NCI-H524 treated with DMSO at 0.1 percent for 48 hours (cell line): ENCODE results near the gene GPS2.
A peak's percentile ranks its signal among the peaks of the same experiment; 100 is the strongest.
"Not testable (repeated sequence)": the region's sequence is repeated elsewhere in the genome, so short reads cannot be mapped to it uniquely, and the experiment has no call there.

Experiments used
- DNase-seq: peaks from one replicate; lab custom pipeline; 2025; lab: John Stamatoyannopoulos, UW

The GPS2 gene

DNA sequence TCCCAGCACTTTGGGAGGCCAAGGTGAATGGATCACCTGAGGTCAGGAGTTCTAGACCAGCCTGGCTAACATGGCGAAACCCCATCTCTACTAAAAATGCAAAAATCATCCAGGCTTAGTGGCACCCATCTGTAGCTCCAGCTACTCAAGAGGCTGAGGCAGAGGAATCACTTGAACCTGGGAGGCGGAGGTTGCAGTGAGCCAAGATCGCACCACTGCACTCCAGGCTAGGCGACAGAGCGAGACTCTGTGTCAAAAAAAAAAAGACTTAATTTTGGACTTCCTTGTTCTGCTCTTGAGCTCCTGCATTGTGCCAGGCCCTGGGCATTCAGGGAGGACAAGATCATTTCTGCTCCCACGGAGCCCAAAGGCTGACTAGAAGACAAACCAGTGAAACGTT lies 22.4 kb upstream of the GPS2 start:
- DNase-seq, result not testable (repeated sequence)

DNA sequence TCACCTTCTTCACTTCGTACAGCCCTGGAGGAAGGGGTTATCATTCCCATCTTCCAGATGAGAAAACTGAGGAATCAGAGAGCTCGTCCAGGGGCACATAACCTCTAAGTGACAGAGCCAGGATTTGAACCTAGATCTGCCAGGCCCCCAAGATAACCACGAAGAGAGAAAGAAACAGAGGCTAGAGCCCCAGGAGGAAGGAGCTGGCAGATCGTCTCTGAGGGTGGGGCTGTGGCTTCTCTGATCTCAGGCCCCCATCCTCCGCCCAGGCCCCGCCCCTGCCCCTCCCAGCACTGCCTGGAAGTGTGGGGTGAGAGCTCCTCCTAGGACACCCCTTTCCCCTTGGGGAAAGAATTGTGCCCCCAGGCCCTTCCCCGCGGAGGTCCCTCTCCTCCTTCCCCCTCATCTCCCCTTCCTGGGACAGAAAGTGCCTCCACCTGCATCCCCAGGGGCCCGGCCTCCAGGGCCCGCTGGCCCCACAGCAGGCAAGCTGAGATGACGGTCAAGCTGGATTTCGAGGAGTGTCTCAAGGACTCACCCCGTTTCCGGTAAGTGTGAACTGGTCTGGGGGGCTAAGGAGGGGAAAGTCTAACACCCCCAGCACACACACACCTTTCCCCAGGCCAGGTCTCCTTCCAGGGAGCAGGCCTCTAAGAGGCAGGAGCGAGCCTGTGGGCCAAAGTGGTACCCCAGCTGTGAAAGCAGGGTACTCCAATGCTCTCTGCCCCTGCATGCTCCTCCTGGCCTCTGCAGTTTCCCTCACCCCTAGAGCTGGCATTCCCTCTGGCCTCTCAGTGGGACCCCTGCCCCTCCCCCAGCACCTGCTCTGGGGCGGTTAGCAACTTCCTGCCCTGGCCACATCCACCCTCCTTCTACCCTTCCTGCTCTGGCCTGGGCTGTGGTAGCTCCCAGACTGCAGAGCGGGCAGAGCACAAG lies 21.3 kb upstream of the GPS2 start, which contains the start of gene ACAP1:
Gene ACAP1 (plus strand): TSS at position 290 of the 936 bp plus-strand sequence. CDS start 206 bp downstream, at position 496.
- no peak for DNase-seq

DNA sequence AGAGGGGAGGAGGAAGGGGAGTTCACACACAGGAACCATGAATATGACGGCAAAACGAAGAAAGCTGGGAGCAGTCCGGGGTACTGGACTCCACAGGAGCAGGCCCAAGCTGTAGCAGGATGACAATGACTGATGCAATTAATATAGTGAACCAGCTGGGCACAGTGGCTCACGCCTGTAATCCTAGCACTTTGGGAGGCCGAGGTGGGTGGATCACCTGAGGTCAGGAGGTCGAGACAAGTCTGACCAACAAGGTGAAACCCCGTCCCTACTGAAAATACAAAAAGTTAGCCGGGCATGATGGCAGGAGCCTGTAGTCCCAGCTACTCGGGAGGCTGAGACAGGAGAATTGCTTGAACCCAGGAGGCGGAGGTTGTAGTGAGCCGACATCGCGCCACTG lies 20.6 kb upstream of the GPS2 start:
- DNase-seq, result not testable (repeated sequence)

DNA sequence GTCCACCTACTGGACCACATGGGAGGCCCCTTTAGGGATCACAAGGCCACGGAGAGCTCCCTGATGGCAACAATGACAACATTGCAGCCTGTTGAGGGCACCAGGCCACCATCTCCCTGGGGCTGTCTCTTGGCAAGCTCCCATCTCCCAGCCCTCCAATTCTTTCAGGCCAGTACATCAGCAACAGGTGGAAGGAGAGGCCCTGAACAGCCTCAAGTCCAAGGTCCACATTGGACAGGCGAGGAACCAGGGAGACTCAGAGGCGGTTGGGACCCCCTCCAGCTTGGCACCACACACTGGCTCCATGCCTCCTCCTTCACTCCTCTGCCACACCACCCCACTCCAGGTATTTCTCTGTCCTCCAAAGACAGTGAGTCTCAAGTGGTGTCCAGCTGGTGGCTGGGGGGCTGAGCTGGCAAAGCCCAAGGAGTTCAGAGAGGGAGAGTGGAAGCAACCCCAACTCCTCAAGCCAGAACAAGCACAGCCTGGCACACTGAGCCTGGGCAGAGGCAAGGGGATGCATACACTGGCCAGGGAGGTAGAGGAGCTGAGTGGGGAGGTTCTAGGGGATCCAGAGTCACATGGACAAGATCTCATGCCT lies 19.9 kb upstream of the GPS2 start:
- DNase-seq, result no peak

DNA sequence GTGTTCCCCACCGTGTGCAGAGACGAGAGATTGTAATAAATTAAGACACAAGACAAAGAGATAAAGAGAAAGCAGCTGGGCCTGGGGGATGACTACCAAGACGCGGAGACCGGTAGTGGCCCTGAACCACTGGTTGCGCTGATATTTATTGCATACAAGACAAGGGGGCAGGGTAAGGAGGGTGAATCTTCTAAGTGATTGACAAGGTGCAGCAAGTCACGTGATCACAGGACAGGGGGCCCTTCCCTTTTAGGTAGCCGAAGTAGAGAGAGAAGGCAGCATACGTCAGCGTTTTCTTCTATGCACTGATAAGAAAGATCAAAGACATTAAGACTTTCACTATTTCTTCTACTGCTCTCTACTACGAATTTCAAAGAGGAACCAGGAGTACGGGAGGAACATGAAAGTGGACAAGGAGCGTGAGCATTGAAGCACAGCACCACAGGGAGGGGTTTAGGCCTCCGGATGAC lies 17.5 kb upstream of the GPS2 start:
- not testable (repeated sequence) for DNase-seq

DNA sequence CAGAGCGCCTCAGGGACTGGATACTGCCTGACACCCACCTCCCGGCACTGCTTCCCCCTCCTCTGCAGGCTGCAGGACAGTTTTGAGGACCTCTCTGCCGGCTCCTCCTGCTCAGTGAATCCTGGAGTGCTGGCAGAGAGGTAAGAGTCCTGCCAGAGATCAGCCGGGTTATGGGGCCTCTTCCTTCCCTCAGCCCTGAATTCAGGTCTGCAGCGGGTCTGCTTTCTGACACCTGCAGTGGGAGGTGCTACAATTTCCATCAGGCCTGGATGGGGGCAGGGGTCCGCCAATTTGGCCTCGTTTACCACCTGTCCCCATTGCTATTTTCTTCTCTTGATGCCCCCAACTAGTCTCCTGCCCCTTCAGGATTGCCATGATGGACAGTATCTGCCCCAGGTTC lies 17.0 kb upstream of the GPS2 start:
- no peak for DNase-seq

DNA sequence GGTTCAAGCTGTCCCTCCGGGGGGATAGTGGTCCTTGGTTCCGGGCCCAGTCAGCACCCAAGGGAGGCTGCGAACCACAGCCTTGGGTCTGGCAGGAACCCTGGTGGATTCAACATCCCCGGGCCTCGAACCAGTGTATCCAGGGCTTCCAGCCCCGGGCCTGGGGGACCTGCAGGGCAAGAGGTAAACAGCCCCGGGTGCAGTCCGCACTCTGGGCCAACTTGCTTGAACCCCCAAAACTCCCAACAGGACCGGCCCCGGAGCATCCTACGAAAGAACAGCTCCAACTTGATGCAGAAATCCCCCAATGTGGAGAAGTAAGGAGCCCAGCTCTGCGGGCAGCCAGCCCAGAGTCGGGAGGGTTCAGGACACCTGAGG lies 15.5 kb upstream of the GPS2 start:
- DNase-seq, result no peak

DNA sequence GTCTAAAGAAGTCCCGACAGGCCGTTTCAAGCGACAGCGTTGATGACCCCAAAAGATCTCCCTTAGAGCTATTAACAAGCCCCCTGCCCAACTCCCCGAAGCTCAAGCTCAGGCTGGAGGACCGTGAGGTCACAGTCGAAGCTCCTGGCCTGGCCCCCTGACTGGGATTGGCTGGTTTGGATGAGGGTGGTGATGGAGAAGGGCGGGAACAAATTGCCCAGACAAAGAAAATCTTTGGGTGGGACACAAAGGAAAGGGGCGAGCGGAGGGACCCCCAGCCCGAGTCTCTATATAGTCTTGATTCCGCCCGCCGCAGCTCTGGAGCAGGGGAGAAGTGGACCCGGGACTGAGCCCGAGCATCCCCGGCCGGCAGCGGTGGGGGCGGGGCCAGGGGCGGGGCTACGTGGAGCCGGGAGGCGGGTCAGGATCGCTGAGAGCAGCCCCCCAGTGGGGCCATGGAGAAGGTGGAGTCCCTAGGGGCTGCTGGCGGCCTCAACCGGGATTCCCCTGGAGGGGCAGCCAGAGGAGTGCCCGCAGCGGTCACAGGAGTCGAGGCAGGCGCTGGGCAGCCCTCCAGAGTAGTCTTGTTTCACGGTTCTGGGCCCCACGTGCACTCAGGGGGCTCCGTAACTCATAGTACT lies 15.0 kb upstream of the GPS2 start:
- DNase-seq, result no peak

DNA sequence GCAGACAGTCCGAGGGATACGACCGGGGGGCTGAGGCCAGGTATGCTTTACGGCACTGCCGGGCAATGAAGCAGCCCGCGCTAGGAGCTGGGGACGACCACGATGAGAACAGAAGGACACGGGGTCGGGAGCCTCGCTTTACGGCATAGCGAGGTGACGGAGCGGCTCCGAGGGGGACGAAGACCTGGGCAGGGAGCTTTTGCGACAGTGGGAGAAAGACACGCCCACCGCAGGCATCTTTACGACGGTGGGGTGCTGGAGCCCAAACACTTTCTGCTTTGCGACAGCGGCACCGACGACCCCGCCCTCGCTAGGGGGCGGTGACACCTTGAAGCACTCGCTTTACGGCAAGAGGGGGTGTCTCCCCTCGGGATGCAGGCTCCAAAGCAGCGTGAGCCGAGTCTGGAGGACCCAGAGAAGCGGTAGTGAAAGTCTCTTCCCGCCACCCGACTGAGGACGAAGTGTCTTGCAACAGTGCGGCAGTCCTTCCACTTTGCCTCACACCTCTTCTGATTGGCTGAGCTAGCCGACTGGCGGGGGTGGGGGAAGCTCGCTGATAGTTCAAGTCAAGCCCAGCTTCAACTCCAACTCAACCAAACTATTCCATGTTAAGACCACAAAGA lies 14.3 kb upstream of the GPS2 start:
- DNase-seq, result peak; percentile 68

DNA sequence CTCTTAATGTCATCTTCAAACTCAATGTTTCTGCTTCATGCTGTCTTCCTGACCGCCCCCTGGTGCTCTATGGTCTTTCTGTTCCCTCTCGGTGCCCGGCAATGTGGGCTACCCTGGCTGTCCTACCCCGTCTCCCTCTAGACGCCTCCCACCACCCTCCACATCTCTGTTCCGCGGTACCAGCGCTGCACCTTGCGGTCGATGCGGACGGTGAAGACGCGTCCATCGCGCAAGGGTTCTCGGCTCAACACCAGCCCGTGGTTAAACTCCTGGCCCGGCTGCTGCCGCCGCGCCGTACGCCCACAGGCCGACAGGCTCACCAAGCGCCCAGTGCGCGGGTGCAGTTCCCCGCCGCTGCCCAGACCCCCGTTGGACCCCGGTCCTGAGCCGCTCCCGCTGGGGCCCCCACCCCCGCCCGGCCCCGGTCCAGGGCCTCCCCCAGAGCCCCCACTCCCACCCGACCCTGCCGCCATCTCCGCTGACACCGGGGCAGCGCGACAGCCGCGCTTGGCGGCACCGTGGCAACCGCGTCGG lies 13.7 kb upstream of the GPS2 start, which contains the start of gene NEURL4:
Gene NEURL4 (minus strand): TSS at position 496 of the 534 bp plus-strand sequence. CDS start 23 bp downstream, at position 473.
- DNase-seq, result no peak

DNA sequence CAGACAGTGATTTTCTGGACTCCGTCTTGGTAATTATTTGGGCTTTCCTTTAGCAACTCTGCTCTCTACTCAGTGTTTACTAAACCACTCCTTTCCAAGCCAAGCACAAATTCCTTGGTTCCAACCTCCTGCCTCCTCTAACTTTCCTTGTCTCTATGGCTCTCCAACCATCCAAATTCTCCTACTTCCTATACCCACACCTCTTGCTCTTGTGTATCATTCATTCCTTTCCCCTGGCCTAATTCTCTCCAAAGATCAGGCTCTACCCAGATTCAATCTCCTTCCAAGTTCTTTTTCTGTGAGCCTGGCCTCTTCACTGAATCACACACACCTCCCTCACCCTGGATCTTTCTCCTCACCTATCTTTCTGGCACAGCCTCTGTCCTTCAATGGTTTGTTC lies 12.8 kb upstream of the GPS2 start:
- no peak for DNase-seq

DNA sequence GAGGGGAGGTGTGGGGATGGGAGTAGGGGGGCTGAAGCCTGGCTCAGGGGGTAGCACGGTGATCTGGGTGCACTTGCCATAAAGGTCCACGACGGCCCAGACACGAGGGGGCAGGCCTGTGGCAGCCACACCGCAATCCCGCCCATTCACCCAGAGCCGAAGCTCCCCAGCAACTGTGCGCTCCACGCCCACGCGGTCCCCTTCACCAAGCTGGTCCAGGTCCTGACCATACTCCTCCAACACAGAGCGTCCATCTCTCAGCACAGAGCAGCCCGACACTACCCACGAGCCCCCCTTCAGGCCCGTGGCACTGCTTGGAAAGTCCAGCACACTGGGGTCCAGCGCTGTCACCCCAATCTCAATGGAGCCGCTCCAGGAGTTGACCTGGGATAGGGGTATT lies 12.3 kb upstream of the GPS2 start:
- no peak for DNase-seq

DNA sequence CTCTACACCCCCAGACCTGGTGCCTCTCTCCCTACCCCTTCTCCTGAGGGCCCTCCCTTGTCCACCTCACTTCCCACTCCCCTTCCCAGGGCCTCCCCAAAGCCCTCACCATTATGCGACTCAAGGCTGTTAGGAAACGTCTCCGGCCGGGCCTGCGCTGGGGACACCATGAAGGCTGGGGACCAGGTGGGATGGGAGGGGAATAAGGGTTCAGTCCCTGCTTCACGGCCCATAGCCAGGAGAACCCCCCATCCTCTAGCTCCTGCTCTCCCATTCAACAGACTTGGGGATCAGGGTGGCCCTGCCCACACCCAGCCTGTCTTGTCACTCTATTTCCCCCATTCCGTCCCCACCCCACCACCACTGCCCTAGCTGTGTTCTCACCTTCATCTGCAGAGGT lies 11.9 kb upstream of the GPS2 start:
- no peak for DNase-seq

DNA sequence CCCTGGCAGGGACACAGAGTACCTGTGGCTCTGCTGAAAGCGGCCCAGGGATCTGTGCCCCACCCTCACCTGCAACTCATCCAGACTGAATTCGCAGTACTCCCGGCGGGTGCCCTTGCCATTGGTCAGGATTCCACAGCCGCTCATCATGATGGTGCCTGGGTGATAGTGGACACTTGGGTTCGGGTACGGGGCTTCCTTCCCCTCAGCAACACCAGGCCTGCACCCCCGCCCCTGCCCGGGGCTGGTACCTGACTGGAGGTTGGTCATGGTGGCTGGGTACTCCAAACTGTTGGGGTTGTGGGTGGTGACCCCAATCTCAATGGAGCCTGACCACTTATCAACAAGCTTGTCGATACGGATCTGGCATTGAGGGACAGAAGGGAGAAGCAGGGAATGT lies 11.0 kb upstream of the GPS2 start:
- no peak for DNase-seq

DNA sequence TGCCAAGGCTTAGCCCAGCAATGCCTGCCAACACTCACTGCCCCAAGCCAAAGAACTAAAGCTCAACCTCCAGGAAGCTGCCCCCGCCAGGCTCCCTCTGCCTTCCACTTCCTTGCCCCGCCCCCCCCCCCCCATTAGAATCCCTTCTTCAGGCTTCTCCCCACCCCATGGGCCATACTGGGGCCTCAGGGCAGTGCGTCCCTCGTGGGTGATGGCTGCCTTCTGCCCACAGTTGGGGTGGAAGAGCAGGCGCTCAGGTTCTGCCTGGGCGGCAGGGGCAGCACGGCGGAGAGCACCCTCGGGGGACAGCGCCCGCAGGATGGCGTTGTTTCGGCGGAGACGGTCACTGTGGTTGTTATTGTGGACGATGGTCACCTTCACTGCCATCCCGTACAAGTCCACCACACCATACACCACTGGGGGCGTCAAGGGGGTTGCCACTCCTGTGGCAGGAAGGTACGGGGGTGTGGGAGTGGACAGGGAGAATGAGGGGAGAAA lies 9.9 kb upstream of the GPS2 start:
- no peak for DNase-seq

DNA sequence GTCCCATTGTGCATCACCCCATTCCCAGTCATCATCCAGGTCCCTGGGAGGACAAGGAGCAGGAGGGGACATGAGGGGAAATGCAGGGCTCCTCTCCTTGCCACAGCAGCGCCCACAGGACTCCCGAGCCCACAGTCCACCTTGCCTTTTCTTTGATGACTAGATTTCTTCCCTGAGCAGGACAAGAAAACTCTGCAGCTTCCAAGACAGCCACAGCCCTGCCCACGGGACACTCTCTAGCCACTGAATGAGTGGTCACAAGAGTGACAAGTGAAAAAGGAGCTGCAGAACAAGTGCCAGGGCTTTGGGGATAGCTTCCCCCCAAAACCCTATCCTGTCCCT lies 9.2 kb upstream of the GPS2 start:
- no peak for DNase-seq

DNA sequence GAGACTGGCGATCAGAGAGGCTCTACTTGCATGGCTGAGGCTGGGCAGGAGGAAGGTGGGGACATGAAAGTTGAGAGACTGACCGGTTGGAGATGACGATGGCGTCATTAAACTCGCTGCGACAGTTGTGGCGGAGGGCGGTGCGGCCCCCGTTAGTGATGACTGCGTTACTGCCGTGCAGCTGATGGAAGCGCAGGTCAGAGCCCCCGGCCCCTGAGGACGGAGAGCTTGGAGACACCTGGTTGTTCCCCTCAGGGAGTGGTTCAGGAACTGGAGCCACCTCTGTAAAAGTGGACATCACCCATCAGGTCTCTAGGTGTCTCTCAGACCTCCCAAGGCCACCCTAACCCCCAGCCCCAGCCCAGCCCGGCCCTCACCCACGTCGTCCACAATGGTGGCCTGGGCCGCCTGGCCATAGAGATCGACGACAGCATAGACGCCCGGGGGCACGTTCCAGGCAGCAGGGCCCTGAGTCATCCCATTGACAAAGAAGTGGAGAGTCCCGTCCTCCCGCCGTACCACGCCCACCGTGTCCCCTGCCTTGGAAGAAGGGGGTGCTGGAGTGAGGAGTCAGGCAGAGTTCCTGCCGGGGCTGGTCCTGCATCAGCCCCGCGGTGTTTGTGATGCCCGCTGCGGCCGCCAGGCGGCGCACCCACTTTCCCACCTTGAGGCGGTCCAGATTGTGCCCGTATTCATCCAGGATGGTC lies 8.7 kb upstream of the GPS2 start:
- DNase-seq, result no peak

DNA sequence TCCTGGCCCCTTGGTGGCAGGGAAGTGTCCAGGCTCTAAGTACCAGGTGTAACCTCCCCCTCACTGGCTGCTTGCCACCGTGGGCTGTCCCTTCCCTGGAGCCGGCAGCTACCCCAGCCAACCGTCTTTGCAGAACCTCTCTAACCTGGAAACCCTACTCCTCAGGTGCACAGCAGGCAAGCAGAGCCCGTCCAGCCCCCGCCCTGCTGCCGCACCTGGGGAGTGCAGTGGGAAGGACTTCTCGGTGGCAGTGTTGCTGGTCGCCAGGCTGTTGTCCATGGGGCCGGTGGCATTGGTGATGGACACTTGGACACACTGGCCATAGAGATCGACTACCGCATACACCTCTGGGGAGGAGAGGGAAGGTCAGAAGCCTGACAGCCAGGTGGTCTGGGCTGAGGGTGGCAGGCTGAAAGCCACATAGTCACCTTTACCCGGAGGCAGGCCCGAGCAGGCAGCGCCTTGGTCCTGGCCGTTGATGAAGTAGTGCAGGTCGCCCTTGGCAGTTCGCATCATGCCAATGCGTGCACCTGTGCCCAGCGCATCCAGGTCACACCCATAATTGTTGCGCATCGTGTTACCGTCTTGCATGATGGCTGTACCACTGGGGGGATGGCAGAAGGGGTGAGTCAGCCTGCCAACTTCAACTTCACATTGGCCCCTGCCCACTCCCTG lies 7.5 kb upstream of the GPS2 start:
- DNase-seq, result no peak

DNA sequence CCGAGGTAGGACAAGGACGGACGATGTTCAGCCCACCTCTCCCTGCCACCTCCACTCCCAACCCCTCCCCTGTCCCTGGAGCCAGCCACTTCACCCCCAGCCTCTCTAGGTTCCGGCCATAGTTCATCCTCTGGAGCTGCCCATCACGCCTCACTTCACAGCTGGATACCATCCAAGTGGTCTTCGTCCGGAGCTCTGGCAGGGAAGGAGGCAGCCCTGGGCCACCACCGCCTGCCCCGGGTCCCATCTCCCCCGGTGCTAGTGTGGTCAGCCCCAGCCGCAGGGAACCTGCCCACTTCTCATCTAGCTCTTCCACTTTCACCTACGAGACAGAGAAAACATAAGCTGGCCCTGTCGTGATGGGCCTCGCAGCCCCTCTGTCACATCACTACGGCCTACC lies 6.3 kb upstream of the GPS2 start:
- no peak for DNase-seq

DNA sequence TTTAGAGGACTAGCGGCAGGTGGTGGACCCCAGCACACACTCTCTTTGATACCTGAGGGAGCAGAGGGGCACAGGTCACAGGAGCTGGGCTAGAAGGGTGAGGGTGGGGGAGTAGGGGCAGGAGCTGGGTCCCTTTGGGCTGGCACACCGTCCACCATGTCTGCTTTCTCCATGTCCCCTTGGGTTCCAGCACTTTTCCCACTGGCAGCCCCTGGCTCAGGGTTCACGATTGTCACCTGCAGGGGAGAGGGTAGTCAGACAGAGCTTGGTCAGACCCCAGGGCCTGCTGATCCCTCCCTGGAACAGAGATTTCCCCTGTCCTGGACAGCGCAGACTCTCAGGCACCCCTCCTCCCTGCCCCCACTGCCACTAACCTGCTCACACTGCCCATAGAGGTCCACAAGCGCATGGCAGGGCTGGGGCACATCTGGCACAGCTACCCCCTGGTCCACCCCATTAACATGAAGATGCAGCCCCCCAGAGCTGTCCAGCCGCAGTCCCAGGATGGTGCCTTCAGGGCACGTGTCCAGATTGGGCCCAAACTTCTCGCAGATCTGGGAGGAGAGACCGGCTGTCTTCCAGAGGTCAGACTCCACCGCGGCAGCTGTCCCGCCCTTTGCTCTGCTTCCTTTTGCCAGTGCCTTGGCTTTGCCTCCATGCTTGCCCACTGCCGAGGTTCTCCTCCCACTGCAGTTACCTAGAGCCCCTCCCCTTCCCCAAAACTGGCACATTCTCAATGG lies 3.1 kb upstream of the GPS2 start:
- no peak for DNase-seq
